Stimulated activated CD4-positive, alpha-beta T cell treated with anti-CD3 and anti-CD28 coated beads, Interleukin-15, amount 100 ng/mL, for 1 hour (primary cell): ENCODE results near the gene USP8.
"Not testable (repeated sequence)": the region's sequence is repeated elsewhere in the genome, so short reads cannot be mapped to it uniquely, and the experiment has no call there.

Experiments
- DNase-seq, 2 donors: peaks; one replicate each; pipeline ENCODE4 v3.0.0-alpha.2; 2020; ENCODE audit warnings: low read depth in 1 of 2, low spot score in 1 of 2

The USP8 gene

GRCh38 chr15:50424066-50424890, at the start of gene USP8:
Gene USP8, plus strand, starts transcription at chr15:50424405. Its CDS starts 14,669 bp downstream, at chr15:50439074.
- DNase-seq, result peak; percentile 80 to 85

GRCh38 chr15:50377867-50378751, 46.1 kb upstream of the USP8 start:
- DNase-seq, result no peak

GRCh38 chr15:50378776-50379175, 45.4 kb upstream of the USP8 start:
- DNase-seq, result no peak

- not testable (repeated sequence) for DNase-seq
Measured at GRCh38 chr15:50379413-50379812, 44.8 kb upstream of the USP8 start.

- DNase-seq, result no peak
Measured at GRCh38 chr15:50380089-50380488, 44.1 kb upstream of the USP8 start.

- no peak for DNase-seq
Measured at GRCh38 chr15:50381438-50381837, 42.8 kb upstream of the USP8 start.

- not testable (repeated sequence) for DNase-seq
Measured at GRCh38 chr15:50382408-50382807, 41.8 kb upstream of the USP8 start.

- no peak for DNase-seq
Measured at GRCh38 chr15:50390554-50391264, 33.5 kb upstream of the USP8 start.

- not testable (repeated sequence) for DNase-seq
Measured at GRCh38 chr15:50391561-50391960, 32.6 kb upstream of the USP8 start.

GRCh38 chr15:50411870-50412269, 12.3 kb upstream of the USP8 start:
- DNase-seq, result no peak

GRCh38 chr15:50414624-50415023, 9.6 kb upstream of the USP8 start:
- DNase-seq, result no peak

- no peak for DNase-seq
Measured at GRCh38 chr15:50415752-50416404, 8.3 kb upstream of the USP8 start.

- DNase-seq, result no peak
Measured at GRCh38 chr15:50416890-50417289, 7.3 kb upstream of the USP8 start.

- DNase-seq, result no peak
Measured at GRCh38 chr15:50418041-50418583, 6.1 kb upstream of the USP8 start.

GRCh38 chr15:50425219-50425618, 1.0 kb downstream of the USP8 start:
- no peak for DNase-seq

- DNase-seq, result not testable (repeated sequence)
Measured at GRCh38 chr15:50425678-50426246, 1.6 kb downstream of the USP8 start.

- no peak for DNase-seq
Measured at GRCh38 chr15:50426428-50426827, 2.2 kb downstream of the USP8 start.

GRCh38 chr15:50431204-50431603, 7.0 kb downstream of the USP8 start:
- DNase-seq, result no peak

GRCh38 chr15:50432230-50432629, 8.0 kb downstream of the USP8 start:
- DNase-seq, result no peak

GRCh38 chr15:50435772-50436171, 11.6 kb downstream of the USP8 start:
- DNase-seq, result no peak
